HG03280 (cell line): ENCODE measurements around the gene PSMD14.

ENCODE experiments used
- ATAC-seq: cut with Tn5 transposase; IDR thresholded peaks from one replicate; pipeline ENCODE4 v1.9.1; 2021; ENCODE audit warnings: mild to moderate bottlenecking, moderate library complexity; ENCODE audit not compliant: unreplicated experiment

The PSMD14 gene

DNA sequence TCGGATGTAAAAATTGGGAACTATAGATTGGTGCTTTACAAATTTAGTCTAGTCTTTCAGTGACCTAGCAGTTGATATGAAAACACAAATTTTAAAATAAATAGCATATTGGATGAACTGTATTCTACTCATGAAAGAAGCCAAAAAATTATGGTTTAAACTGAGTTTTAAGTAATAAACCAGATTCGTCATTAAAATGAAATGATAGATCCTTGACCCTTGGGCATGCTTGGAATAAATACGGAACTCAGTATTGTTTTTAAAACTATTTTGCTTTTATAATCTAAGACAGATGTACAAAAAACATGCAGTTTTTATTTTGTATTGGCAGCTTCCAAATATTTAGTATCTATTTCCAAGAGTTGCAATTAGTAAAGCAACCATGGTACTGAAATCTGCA is 73.3 kb downstream of the PSMD14 start:
- no peak for ATAC-seq

DNA sequence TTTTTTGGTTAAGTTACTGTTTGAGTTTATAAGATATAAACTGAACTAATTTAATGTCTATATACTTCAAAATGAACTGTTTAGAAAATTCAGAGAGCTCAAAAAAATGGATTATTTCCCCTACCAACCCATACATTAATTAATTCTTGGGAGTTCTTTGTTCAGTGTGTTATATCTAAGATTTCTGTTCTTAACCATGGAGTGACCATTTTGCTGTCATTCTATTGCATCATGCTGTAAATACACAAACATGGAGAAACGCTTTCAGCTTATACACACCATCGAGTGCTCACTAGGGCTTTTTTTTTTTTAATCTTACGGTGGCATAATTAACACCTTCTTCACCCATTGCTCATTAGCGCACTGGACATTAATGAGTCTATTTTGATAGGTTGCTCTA is 74.5 kb downstream of the PSMD14 start:
- ATAC-seq = no peak

DNA sequence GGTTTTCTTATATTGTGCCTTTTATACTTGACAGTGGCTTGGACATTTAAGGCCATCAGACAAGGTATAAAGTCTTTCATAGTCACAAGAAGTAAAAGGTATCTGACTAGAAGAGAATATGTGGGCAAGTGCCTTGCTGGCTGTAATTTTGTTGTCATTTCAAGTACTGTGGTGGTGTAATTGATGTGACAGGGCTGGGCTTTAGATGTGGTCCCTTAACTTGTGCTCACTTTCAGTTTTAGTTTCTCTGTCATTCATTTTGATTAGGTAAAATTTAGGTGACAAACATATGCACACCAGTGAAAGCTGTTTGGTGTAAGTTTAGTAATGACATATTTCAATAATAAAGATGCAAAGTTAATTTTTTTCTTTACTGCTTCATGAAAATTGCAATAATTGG is 76.6 kb downstream of the PSMD14 start:
- peak; percentile 78 for ATAC-seq

DNA sequence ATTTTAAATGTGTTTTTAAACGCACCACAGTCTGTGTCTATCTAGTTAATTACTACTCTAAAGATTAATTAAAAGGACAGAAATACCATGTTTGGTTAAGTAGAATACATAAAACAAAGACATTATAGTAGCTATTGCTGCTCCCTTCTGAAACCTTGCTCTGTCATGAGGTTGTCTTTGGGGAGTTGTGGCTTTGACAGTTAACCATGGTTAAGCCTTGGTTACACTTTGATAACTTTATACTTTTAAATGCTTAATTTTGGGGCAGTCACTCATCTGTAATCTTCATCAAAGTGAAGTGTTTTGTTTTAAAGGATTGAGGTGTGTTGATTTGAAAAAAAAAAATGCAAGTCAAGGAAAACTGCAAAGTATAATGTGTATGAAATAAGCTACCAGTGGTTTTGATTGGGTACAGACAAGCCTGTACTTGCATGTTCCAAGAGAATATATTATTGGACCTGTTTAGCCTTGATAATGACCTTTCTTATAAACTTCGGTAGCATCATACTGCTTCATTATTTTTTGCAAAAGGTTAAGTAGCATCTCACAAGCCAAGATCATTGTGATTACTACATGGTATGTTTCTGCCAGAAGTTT is 78.1 kb downstream of the PSMD14 start:
- peak; percentile 43 for ATAC-seq

DNA sequence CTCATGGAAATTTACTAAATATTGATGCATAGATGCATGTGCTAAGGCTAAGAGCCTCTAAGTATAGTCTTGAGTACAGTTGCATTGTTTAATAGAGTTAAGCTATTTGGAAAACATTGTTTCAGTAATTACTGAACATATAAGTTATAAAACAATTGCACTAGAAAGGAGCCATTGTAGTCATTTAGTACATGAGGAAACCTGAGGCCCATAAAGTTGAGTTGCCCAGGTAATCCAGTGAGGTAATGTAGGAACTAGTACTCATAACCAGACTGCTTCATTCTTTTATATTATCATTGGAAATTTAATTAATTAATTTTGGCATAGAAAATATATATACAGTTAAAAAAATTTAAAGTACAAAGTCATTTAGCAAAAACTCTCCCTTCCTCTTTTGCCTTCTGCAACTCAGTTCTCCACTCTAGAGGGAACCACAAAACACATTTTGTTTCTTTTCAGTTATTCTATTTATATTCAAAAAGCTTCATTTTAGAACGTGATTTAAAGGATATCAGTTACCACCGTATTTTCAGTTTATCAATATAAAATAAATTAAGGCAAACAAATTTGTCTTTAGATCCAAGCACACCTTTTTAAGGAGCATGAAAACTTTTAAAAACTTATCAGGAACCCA is 80.0 kb downstream of the PSMD14 start:
- no peak for ATAC-seq

DNA sequence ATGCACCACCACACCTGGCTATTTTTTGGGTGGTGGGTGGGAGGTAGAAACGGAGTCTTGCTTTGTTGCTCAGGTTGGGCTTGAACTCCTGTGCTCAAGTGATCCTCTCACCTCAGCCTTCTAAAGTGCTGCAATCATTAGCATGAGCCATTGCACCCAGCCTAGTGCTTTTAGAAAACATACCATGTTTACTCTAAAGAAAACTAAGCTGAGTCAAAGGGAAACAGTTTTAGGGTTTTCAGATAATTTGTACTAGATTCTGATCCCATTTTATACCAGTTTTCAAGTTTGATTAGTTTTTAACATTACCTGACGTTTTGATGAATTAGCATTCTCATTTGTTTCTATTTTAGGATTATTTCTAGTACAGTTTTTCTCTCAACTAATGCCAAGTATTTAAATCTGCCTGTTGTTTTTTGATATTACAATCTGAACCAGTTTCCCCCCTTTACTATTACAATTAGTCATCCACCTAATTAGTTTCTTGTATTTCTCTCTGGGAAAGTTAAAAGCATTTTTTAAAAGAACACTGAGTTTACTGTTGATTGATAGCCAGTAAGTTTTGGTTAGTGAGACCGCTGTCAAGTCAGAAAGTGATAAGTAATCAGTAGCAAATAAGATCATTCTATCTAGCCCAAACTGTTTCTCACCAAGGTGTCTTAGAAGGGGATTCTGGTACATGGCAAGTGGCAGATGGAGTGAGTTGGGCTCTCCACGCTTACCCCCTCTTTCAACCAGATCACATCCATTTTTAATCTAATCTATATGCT is 83.7 kb downstream of the PSMD14 start:
- no peak for ATAC-seq

DNA sequence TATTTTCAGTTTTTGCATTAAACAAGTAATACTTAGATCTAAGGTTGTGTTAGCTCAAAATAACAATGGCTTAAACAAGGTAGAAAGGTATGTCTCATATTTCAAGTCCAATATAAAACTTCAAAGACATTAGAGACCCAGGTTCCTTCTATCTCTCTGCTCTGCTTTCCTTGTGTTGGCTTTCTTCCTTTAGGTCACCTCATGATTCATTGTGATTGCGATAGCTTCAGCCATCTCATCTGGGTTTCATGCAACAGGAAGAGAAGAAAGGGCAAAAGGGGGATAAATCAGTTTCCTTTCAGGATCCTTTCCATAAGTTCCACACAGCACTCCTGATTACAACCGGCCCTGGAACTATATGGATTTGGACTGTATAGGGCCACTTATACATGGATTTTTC is 91.9 kb downstream of the PSMD14 start:
- no peak for ATAC-seq

DNA sequence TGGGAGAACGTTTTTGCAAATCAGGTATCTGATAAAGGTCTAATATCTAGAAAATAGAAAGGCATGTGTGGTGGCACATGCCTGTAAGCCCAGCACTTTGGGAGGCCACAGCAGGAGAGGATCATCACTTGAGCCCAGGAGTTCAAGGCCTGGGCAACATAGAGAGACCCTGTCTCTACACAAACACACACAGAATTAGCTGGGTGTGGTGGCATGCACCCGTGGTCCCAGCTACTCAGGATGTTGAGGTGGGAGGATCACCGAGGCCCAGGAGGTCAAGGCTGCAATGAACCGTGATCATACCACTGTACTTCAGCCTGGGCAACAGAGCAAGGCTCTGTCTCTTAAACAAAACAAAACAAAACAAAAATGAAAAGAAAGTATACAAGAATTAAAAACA is 94.1 kb downstream of the PSMD14 start:
- no peak for ATAC-seq

DNA sequence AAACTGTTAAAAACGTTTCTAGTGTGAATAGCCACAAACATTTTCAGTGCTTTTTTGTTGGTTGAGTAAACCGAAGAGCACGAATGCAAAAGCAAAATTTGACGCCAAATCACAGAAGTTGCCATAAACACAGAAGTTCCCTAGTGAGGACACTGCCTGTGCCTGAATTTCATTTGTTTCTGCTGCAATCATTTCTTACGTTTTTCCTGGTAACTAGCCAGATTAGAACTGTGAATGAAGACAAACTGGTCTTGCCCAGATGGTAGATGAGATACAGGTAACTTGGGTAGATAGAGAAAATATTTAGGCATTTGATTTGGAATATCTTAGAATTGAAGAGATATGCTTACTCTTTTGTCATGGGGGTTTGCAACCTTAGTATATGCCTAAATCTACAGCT is 98.1 kb downstream of the PSMD14 start:
- no peak for ATAC-seq

DNA sequence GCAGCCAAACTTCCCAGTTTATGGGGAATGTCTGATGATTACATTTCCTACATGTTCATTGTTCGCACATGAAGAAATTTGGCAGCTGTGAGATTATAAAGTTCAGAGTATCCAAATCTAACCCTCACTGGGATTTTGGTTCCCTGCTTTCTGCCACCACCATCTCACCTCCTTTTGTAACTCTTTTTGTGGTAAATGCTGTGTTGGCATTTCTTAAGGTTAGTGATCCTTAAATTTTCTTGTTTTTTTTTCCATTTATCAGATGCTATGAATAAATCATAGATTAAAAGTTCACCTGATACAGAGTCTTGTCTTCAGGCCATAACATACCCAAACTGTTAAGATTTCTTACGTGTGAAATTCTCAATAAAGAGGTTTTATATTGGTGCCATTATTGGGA is 99.4 kb downstream of the PSMD14 start:
- no peak for ATAC-seq

DNA sequence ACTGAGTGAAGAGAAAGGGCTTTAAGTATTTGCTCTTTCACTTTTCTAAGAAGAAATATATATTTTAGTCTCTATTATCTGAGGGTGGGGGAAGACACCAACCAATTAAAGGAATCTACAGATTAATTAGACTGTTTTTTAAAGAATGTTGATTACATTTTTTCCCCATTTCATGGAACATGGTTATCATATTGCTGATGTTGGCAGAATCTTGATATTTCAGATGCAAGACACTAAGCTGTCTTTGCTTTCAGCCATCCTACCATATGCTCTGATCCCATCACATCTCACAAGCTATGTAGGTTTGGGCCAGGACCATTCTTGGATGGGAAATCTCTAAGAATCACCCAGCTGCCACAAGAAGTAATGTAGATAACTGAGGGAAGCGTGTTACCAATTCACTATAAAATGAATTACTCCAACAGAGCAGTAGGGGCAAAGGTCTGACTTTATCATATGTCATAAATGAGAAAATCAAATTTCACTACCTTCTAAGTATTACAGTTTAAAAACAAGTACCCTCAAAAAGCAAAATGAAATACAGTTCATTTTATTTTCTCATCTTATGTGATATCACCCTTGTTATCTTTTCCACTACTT is 101.2 kb downstream of the PSMD14 start:
- no peak for ATAC-seq

DNA sequence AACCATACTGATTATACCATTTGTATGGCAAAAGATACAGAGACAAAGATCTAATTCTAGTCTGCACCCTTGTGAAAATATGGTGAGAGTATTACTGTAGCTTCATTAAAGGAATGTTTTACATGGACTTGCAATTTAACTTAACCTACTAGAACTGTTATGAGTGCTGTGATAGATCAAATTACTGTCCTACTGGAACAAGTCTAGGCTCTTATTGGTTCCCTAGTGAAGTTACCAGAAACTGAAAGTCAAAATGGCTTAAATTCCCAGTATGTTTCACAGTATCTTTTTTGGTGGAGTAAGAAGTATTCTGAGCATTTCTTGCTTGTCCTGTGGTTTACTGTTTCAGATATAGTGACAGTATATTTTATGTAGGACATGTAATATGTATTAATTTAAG is 104.1 kb downstream of the PSMD14 start:
- no peak for ATAC-seq

DNA sequence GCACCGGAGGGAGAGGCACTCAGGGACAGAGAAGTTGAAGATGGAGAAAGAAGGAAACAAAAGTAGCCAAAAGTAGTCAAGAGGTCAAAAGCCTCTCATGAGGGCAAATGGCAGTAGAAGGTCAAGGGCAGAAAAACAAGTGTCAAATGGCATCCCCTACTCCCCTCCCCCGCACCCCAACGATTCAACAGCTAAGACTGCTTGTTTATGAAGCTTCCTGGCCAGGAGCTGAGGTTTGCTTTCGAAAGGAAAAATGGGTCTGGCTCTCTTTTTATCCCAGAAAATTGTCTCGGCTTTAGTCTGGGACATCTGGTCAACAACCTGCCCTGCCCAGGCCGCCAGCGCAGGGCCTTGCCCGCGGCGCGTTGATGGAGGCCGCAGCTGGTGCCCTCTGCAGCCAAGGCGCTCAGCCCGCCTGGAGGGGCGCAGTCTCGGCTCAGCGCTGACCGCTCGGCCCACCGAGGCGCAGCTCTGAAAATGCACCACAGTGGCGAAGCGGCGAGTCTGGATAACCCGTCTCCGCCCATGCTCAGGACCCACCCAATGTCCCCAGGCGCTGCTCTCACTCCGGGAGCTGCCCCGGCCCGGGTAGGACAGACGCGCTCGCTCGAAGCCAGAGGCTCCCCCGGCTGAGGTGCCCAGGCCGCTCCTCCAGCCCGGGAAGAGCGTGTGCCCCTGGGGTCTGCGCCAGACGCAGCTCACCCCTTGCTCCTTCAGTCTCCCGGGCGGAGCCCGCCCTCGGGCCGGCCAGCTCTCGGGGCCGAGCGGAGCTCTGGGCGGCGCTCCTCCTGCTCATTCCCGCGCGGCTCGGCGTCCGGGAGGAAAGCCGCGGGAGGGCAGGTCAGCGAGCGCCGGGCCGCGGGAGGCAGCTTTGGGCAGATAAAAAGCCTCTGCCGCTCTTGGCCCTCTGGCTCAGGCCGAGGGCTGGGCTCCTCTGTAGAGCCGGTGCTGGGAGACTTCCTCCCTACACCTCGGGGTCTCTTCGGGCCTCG is 106.1 kb downstream of the PSMD14 start:
- no peak for ATAC-seq

DNA sequence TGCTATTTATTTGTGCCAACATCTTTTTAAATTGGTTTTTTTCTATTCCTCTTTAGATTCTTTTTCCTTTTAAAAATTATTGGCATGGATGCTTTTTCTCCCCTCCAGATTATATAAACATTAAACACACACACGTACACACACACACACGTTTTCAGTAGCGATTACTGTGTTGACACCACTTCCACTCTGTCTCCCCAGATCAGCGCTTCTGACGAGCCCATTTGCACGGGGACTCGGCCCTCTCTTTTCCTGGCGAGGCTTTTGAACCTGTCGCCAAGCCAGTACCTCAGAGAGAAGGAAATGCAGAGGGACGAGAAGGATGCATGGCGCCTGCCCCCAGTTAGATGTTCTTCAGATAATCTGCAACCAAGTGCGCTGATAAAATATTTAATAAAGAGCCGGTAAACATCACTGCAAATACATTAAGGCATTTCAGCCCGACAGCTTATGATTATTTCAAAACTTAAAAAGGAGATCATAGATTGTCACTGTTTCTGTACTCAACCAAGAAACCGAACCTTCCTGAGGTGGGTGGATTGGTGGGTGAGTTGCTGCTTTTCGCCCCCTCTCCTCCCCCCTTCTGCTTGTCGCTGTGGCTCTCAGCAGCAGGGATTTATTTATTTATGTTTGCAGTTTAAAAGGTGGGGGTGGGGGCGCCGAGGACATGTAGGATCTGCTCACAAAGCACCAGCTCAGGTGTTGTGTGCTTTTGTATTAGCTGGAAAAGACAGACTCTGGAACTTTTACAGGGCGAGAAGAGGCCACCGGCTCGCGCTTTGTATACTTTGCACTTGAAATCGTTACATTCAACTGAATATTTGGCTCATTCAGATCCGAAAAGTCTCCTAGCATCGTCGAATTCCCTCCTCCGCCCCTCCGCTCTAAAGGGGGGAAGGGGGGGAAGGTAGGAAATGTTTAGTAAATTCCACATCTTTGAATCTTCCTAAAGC is 107.1 kb downstream of the PSMD14 start:
- ATAC-seq = no peak

DNA sequence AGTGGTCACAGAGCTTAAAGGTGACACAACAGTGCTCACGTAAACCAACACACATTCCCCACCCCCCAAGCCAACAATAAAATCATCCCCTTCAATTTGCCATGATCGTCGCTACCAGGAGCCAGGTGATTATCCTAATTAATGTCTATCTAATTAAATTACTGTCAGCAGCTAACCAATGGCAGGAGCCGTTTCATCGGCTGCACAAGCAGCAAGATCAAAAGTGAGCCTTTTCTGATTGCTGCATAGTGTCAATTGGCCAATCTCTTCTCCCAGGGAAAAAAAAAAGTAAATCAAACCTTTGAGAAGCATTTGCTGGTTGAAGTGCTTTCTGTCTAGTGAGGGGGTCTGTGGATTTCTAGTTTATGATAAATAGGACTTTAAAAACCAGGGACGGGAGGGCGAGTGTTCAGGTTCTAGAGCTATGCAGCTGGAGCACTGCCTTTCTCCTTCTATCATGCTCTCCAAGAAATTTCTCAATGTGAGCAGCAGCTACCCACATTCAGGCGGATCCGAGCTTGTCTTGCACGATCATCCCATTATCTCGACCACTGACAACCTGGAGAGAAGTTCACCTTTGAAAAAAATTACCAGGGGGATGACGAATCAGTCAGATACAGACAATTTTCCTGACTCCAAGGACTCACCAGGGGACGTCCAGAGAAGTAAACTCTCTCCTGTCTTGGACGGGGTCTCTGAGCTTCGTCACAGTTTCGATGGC is 107.9 kb downstream of the PSMD14 start, which contains the start of gene TBR1:
Gene TBR1, plus strand, starts transcription at position 311 of the 721 bp plus-strand sequence. Its CDS starts 114 bp downstream, at position 425.
- no peak for ATAC-seq

DNA sequence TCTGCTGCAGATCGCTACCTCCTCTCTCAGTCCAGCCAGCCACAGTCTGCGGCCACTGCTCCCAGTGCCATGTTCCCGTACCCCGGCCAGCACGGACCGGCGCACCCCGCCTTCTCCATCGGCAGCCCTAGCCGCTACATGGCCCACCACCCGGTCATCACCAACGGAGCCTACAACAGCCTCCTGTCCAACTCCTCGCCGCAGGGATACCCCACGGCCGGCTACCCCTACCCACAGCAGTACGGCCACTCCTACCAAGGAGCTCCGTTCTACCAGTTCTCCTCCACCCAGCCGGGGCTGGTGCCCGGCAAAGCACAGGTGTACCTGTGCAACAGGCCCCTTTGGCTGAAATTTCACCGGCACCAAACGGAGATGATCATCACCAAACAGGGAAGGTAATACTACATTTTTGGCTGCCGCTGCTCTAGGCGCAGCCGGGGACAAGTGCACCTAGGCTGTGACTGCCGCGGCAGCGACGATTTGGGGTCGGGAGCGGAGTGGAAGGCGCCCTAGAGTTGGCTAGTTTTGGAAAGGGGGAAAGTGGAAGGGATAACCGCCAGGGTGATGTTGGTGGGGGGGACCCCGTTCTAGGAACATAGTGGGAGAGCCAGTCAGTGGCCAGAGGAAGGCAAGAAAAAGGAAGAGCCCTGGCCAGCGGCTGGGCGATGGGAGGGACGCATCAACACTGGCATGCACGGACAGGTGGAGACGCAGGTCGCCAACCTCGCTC is 108.6 kb downstream of the PSMD14 start:
- ATAC-seq = no peak

DNA sequence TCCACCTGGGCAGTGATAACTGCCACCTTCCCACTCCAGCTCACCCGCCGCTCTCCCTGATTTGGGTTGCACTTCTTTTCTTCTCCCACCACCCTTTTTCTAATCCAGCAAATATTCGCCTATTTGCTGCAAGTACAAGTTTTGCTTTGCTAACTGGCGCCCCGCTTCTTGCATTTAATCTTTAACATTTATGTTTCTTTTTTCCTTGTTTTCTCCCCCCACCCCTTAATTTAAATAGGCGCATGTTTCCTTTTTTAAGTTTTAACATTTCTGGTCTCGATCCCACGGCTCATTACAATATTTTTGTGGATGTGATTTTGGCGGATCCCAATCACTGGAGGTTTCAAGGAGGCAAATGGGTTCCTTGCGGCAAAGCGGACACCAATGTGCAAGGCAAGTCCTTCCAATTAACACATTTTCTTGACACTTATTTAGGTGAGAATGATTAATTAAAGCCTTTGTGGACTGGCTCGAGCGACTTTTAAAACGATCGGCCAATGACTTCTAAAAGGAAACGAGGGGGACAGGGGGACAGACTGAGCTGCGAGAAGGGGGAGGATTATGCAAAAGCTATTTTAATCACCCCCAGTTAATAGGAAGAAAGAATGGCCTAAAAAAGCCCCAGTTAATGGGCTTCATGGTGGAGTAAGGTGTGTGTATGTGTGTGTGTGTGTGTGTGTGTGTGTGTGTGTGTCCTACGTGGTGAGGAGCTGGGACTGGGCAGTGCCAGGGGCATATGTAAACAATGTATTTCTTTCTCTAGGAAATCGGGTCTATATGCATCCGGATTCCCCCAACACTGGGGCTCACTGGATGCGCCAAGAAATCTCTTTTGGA is 109.4 kb downstream of the PSMD14 start:
- ATAC-seq = no peak
